ENCODE measurements around the gene CPEB4.
A peak's percentile ranks its signal among the peaks of the same experiment; 100 is the strongest.

The CPEB4 gene

DNA sequence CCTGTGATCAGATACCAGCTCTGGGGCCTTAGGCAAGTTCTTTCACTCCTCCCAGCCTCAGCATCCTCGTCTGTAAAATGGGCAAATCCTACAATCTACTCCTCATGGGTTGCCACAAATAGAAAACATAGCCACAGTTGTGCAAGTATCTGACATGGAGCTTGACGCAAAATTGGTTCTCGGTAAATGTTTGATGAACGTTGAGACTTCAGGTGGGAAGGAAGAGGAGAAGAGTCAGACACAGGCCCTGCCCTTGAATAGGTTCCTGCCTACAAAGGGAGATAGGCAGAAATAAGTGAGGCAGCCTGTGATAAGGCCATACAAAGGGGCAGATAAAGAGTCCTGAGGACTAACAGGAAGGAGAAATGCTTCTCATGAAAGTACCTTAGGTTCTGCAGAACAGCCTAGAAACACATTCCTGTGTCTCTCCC is 26.1 kb upstream of the CPEB4 start:
- H3K36me3 ChIP-seq (ENCODE audit: control insufficient read depth in 1 of 2, insufficient read depth in 2 of 2, low read length in 2 of 2), result no peaks in the 10 kb centered on the region
- H3K27ac ChIP-seq (ENCODE audit: low read length), result no peak overlapping the region
- H3K4me3 ChIP-seq (ENCODE audit: low read depth in 1 of 2, low read length in 2 of 2), result no peak overlapping the region
- peaks cover 0 to 5% of the 10 kb centered on the region in 2 donors for H3K4me1 ChIP-seq (ENCODE audit: control insufficient read depth in 1 of 2, insufficient read depth in 2 of 2, low read length in 2 of 2)
- no peaks in the 10 kb centered on the region for H3K9me3 ChIP-seq (ENCODE audit: control insufficient read depth in 1 of 2, low read length in 2 of 2)
- H3K27me3 ChIP-seq (ENCODE audit: low read depth, low read length), result no peaks in the 10 kb centered on the region

GRCh38 chr5:173863359-173863758 is 24.8 kb upstream of the CPEB4 start:
- H3K27me3 ChIP-seq (ENCODE audit: low read depth, low read length), result no peaks in the 10 kb centered on the region
- no peak overlapping the region for H3K27ac ChIP-seq (ENCODE audit: low read length)
- H3K4me1 ChIP-seq (ENCODE audit: control insufficient read depth in 1 of 2, insufficient read depth in 2 of 2, low read length in 2 of 2), result peaks cover 0 to 5% of the 10 kb centered on the region in 2 donors
- H3K36me3 ChIP-seq (ENCODE audit: control insufficient read depth in 1 of 2, insufficient read depth in 2 of 2, low read length in 2 of 2), result no peaks in the 10 kb centered on the region
- H3K4me3 ChIP-seq (ENCODE audit: low read depth in 1 of 2, low read length in 2 of 2), result no peak overlapping the region
- no peaks in the 10 kb centered on the region for H3K9me3 ChIP-seq (ENCODE audit: control insufficient read depth in 1 of 2, low read length in 2 of 2)

GRCh38 chr5:173864126-173865050 is 23.8 kb upstream of the CPEB4 start:
- Histone ChIP-seq H3K27ac (ENCODE audit: low read length) (no peak overlapping the region), H3K9me3 (ENCODE audit: control insufficient read depth in 1 of 2, low read length in 2 of 2) (no peaks in the 10 kb centered on the region), H3K4me1 (ENCODE audit: control insufficient read depth in 1 of 2, insufficient read depth in 2 of 2, low read length in 2 of 2) (no peaks in the 10 kb centered on the region), H3K27me3 (ENCODE audit: low read depth, low read length) (no peaks in the 10 kb centered on the region), H3K4me3 (ENCODE audit: low read depth in 1 of 2, low read length in 2 of 2) (no peak overlapping the region), H3K36me3 (ENCODE audit: control insufficient read depth in 1 of 2, insufficient read depth in 2 of 2, low read length in 2 of 2) (no peaks in the 10 kb centered on the region)

- H3K36me3 ChIP-seq (ENCODE audit: control insufficient read depth in 1 of 2, insufficient read depth in 2 of 2, low read length in 2 of 2), result no peaks in the 10 kb centered on the region
- H3K27ac ChIP-seq (ENCODE audit: low read length), result peak overlapping the region; percentile 59
- H3K4me3 ChIP-seq (ENCODE audit: low read depth in 1 of 2, low read length in 2 of 2), result no peak overlapping the region
- H3K27me3 ChIP-seq (ENCODE audit: low read depth, low read length), result no peaks in the 10 kb centered on the region
- no peaks in the 10 kb centered on the region for H3K9me3 ChIP-seq (ENCODE audit: control insufficient read depth in 1 of 2, low read length in 2 of 2)
- H3K4me1 ChIP-seq (ENCODE audit: control insufficient read depth in 1 of 2, insufficient read depth in 2 of 2, low read length in 2 of 2), result no peaks in the 10 kb centered on the region
Observed at GRCh38 chr5:173866243-173866857, 21.8 kb upstream of the CPEB4 start.

DNA sequence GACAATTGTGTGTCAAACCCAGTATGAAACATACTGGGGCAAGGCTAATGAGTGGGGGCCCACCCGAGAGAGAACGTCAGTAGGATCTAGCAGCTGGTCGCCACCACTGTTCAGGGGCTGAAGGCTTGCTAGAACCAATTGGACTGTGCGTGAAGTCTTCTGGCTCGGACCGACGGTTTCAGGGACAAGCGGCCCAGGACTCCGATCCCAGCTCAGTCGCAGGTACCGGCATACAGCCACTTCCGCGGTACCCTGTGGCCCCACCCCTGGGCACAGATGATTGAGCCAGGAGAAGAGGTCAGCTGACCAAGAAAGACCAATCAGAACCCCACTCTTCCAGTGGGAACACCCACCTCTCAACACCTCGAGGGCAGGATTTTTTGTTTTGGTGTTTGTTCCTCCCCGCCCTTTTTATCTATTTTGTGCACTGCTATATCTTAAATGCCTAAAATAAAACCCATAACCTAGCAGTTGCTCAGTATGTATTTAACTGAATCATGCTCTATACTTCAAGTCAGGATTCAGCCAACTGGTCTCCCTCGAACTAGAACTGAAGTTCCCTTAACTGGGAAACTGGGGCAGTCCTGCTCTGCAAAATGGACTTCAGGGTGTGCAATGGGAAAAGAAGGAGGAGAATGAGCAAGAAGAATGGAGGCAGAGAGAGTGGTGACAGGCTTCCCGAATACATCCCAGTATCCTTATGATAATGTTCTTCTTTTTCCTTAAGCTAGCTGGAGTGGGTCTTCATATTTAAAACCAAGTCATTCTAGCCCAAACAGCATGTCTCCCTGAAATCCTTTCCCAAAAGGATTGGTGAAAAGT is 21.1 kb upstream of the CPEB4 start:
- Histone ChIP-seq H3K9me3 (ENCODE audit: control insufficient read depth in 1 of 2, low read length in 2 of 2) (no peaks in the 10 kb centered on the region), H3K36me3 (ENCODE audit: control insufficient read depth in 1 of 2, insufficient read depth in 2 of 2, low read length in 2 of 2) (no peaks in the 10 kb centered on the region), H3K27me3 (ENCODE audit: low read depth, low read length) (no peaks in the 10 kb centered on the region), H3K4me3 (ENCODE audit: low read depth in 1 of 2, low read length in 2 of 2) (no peak overlapping the region), H3K27ac (ENCODE audit: low read length) (peak overlapping the region; percentile 59), H3K4me1 (ENCODE audit: control insufficient read depth in 1 of 2, insufficient read depth in 2 of 2, low read length in 2 of 2) (no peaks in the 10 kb centered on the region)

GRCh38 chr5:173868096-173868880 is 19.9 kb upstream of the CPEB4 start:
- Histone ChIP-seq H3K9me3 (ENCODE audit: control insufficient read depth in 1 of 2, low read length in 2 of 2) (no peaks in the 10 kb centered on the region), H3K27me3 (ENCODE audit: low read depth, low read length) (no peaks in the 10 kb centered on the region), H3K36me3 (ENCODE audit: control insufficient read depth in 1 of 2, insufficient read depth in 2 of 2, low read length in 2 of 2) (no peaks in the 10 kb centered on the region), H3K27ac (ENCODE audit: low read length) (no peak overlapping the region), H3K4me1 (ENCODE audit: control insufficient read depth in 1 of 2, insufficient read depth in 2 of 2, low read length in 2 of 2) (no peaks in the 10 kb centered on the region), H3K4me3 (ENCODE audit: low read depth in 1 of 2, low read length in 2 of 2) (no peak overlapping the region)

- Histone ChIP-seq H3K4me1 (ENCODE audit: control insufficient read depth in 1 of 2, insufficient read depth in 2 of 2, low read length in 2 of 2) (no peaks in the 10 kb centered on the region), H3K9me3 (ENCODE audit: control insufficient read depth in 1 of 2, low read length in 2 of 2) (no peaks in the 10 kb centered on the region), H3K27ac (ENCODE audit: low read length) (no peak overlapping the region), H3K4me3 (ENCODE audit: low read depth in 1 of 2, low read length in 2 of 2) (no peak overlapping the region), H3K27me3 (ENCODE audit: low read depth, low read length) (no peaks in the 10 kb centered on the region), H3K36me3 (ENCODE audit: control insufficient read depth in 1 of 2, insufficient read depth in 2 of 2, low read length in 2 of 2) (no peaks in the 10 kb centered on the region)
Observed at GRCh38 chr5:173869316-173869715, 18.8 kb upstream of the CPEB4 start.

DNA sequence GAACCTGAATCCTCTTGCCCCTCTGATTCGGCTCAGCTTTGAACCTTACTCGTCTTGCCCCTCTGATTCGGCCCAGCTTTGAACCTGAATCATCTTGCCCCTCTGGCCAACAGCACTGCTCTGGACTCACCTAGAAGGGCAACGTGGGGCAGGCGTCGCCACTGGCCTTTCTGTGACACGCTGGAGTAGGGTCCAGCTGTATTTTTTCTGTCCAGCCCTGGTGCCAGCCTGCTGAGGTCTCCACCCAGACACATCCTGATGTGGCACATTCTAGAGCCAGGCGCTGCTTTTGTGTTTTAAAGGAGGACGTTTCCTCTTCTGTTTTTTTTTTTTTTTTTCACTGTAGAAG is 15.2 kb upstream of the CPEB4 start:
- no peaks in the 10 kb centered on the region for H3K27me3 ChIP-seq (ENCODE audit: low read depth, low read length)
- no peak overlapping the region for H3K27ac ChIP-seq (ENCODE audit: low read length)

GRCh38 chr5:173873306-173873922 is 14.7 kb upstream of the CPEB4 start:
- no peak overlapping the region for H3K27ac ChIP-seq (ENCODE audit: low read length)
- no peaks in the 10 kb centered on the region for H3K9me3 ChIP-seq (ENCODE audit: control insufficient read depth in 1 of 2, low read length in 2 of 2)
- H3K36me3 ChIP-seq (ENCODE audit: control insufficient read depth in 1 of 2, insufficient read depth in 2 of 2, low read length in 2 of 2), result no peaks in the 10 kb centered on the region
- no peaks in the 10 kb centered on the region for H3K27me3 ChIP-seq (ENCODE audit: low read depth, low read length)
- peaks cover 0 to 2% of the 10 kb centered on the region in 2 donors for H3K4me1 ChIP-seq (ENCODE audit: control insufficient read depth in 1 of 2, insufficient read depth in 2 of 2, low read length in 2 of 2)
- no peak overlapping the region for H3K4me3 ChIP-seq (ENCODE audit: low read depth in 1 of 2, low read length in 2 of 2)

More for the DNA sequence above, 15.2 kb upstream of the CPEB4 start:
- Histone ChIP-seq H3K9me3 (ENCODE audit: control insufficient read depth in 1 of 2, low read length in 2 of 2) (no peaks in the 10 kb centered on the region), H3K4me1 (ENCODE audit: control insufficient read depth in 1 of 2, insufficient read depth in 2 of 2, low read length in 2 of 2) (no peaks in the 10 kb centered on the region), H3K4me3 (ENCODE audit: low read depth in 1 of 2, low read length in 2 of 2) (no peak overlapping the region), H3K36me3 (ENCODE audit: control insufficient read depth in 1 of 2, insufficient read depth in 2 of 2, low read length in 2 of 2) (no peaks in the 10 kb centered on the region)

- Histone ChIP-seq H3K36me3 (ENCODE audit: control insufficient read depth in 1 of 2, insufficient read depth in 2 of 2, low read length in 2 of 2) (no peaks in the 10 kb centered on the region), H3K27me3 (ENCODE audit: low read depth, low read length) (no peaks in the 10 kb centered on the region), H3K27ac (ENCODE audit: low read length) (no peak overlapping the region), H3K9me3 (ENCODE audit: control insufficient read depth in 1 of 2, low read length in 2 of 2) (no peaks in the 10 kb centered on the region), H3K4me3 (ENCODE audit: low read depth in 1 of 2, low read length in 2 of 2) (no peak overlapping the region), H3K4me1 (ENCODE audit: control insufficient read depth in 1 of 2, insufficient read depth in 2 of 2, low read length in 2 of 2) (peaks cover 0 to 5% of the 10 kb centered on the region in 2 donors)
Observed at GRCh38 chr5:173875189-173875588, 13.0 kb upstream of the CPEB4 start.
